ENCODE data around the gene ACTL10. TPM values are rescaled to one million over a fixed set of nuclear protein-coding genes. Genes with fewer than 3 reads are reported as not detected.

ACTL10 gene
- total RNA-seq, 2 donors from 2014 or later = 1.2 to 2.4 TPM

GRCh38 chr20:33713865-33714367, 47.2 kb downstream of the ACTL10 start:
- Mint-ChIP-seq H3K27ac (peak overlapping the region in 1 of 2 donors; percentile 25), H3K36me3 (no peaks in the 10 kb centered on the region), H3K9me3 (no peaks in the 10 kb centered on the region)
- ATAC-seq = no peak
- DNase-seq (ENCODE audit: low spot score in 2 of 2) = no peak

- Mint-ChIP-seq H3K36me3 (peaks cover 0 to 6% of the 10 kb centered on the region in 2 donors), H3K9me3 (peaks cover 3 to 4% of the 10 kb centered on the region in 2 donors), H3K27ac (peak overlapping the region in 1 of 2 donors; percentile 3)
- DNase-seq (ENCODE audit: low spot score in 2 of 2) = no peak
- ATAC-seq = no peak
Observed at GRCh38 chr20:33716498-33716897, 49.8 kb downstream of the ACTL10 start.

Other genes with a start within 250 kb of the ACTL10 start
- 1 to 10 TPM; 3.1 TPM for gene SNTA1, start 223.2 kb upstream of the ACTL10 start, total RNA-seq
- 10 to 100 TPM; 13.7 to 16.3 TPM for gene CBFA2T2, start 176.8 kb upstream of the ACTL10 start, total RNA-seq
- gene C20orf144, start 4.6 kb upstream of the ACTL10 start, total RNA-seq = under 1 TPM; 0.23 to 0.43 TPM
- gene NECAB3, start 7.5 kb downstream of the ACTL10 start, total RNA-seq = 10 to 100 TPM; 24.5 to 43.0 TPM
- 10 to 100 TPM; 62.4 to 76.4 TPM for gene E2F1, start 19.4 kb downstream of the ACTL10 start, total RNA-seq
- 10 to 100 TPM; 10.3 to 12.5 TPM for gene PXMP4, start 53.4 kb downstream of the ACTL10 start, total RNA-seq
- 1 to 10 TPM; 6.3 to 7.2 TPM for gene ZNF341, start 65.1 kb downstream of the ACTL10 start, total RNA-seq
- gene CHMP4B, start 144.4 kb downstream of the ACTL10 start, total RNA-seq = 10 to 100 TPM; 80.0 to 81.4 TPM

Measured in activated naive CD4-positive, alpha-beta T cell treated with anti-CD3 and anti-CD28 coated beads, Interleukin-2, amount 50 U/mL, for 72 hours (primary cell).